T-helper 17 cell (primary cell): ENCODE data around the gene PIPOX. TPM values are rescaled to one million over a fixed set of nuclear protein-coding genes. Genes with fewer than 3 reads are reported as not detected.

Source experiments
- ATAC-seq: fragments of 150-1000 bp; cut with Tn5 transposase; 2 replicates; pipeline ENCODE4 v1.10.0; 2021; ENCODE audit warnings: mild to moderate bottlenecking, moderate library complexity
- DNase-seq, 3 donors: peaks; one replicate each; pipeline versions ENCODE4 v3.0.0 to v3.0.0-alpha.2; 2020 to 2021
- H3K9me3 ChIP-seq: one replicate; pipeline ENCODE4 v1.7.0; 2013; ENCODE audit warnings: low read length, mild to moderate bottlenecking; ENCODE audit not compliant: control insufficient read depth, poor library complexity, severe bottlenecking
- H3K27ac Mint-ChIP-seq: one replicate; pipeline ENCODE4 v1.8.0; 2022; ENCODE audit warnings: mild to moderate bottlenecking, moderate library complexity, mixed read lengths
- H3K27me3 Mint-ChIP-seq: one replicate; pipeline ENCODE4 v1.8.0; 2022; ENCODE audit warnings: mixed read lengths
- H3K36me3 Mint-ChIP-seq: one replicate; pipeline ENCODE4 v1.8.0; 2022; ENCODE audit warnings: low read depth, mixed read lengths
- H3K4me1 Mint-ChIP-seq: one replicate; pipeline ENCODE4 v1.8.0; 2022; ENCODE audit warnings: mild to moderate bottlenecking, mixed read lengths
- H3K4me3 Mint-ChIP-seq: one replicate; pipeline ENCODE4 v1.8.0; 2022; ENCODE audit warnings: mild to moderate bottlenecking, moderate library complexity, mixed read lengths
- total RNA-seq, 4 donors: library from RNA in 2 of 4; stranded (reverse) in 2 of 4; gene quantifications; one replicate each; pipeline ENCODE4 v1.2.3 and lab custom pipeline; 2022 to 2026

PIPOX gene, protein sequence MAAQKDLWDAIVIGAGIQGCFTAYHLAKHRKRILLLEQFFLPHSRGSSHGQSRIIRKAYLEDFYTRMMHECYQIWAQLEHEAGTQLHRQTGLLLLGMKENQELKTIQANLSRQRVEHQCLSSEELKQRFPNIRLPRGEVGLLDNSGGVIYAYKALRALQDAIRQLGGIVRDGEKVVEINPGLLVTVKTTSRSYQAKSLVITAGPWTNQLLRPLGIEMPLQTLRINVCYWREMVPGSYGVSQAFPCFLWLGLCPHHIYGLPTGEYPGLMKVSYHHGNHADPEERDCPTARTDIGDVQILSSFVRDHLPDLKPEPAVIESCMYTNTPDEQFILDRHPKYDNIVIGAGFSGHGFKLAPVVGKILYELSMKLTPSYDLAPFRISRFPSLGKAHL
- total RNA-seq (1 to 10 TPM; 2.2 to 2.5 TPM), total RNA-seq (lab: John Stamatoyannopoulos, UW) (1.3 to 2.0 reads per million in 2 donors)

DNA sequence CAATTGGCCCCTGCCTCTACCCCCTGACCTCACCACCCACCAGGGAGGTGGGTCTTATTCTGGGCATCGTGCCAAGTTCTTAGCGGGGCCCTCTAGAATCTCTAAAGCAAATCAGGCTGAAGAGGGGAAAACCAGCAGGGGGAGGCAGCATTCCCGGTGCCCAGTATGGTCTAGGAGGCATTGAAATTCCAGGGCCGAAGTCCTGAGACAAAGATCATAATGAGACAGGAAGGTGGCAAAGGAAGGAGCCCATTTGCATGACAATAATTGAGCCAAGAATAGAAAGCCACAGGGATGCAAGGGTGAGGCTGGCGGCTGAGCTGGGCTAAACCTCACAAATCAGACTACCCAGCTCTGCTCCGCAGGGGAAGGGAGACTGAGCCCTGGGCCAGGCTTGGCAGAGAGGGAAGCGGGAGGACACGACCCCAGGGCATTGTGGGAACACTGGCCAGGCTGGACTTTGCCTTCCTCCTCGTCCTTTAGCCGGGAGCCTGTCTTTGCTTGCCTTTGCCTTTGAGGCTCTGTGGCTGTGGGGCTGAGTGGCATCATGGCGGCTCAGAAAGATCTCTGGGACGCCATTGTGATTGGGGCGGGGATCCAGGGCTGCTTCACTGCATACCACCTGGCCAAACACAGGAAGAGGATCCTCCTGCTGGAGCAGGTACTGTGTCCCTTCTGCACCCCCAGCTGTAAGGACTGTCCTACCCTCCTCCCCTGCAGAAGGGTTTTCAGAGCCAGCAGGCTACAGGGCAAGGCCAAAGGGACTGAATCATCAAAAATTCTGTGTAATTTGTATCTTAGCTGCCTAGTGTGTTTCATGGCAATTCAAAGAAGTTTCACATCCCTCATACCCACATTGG, at the start of gene PIPOX:
Gene PIPOX, plus strand, starts transcription at position 463 of the 860 bp plus-strand sequence. Its CDS starts 85 bp downstream, at position 548.
- H3K4me1 Mint-ChIP-seq, result peaks cover 6% of the 10 kb centered on the region
- H3K36me3 Mint-ChIP-seq, result no peaks in the 10 kb centered on the region
- no peak within 1 kb of the TSS for H3K4me3 Mint-ChIP-seq
- peaks cover 35% of the 10 kb centered on the region for H3K27me3 Mint-ChIP-seq
- H3K27ac Mint-ChIP-seq, result no peak within 1 kb of the TSS
- DNase-seq (no peak), ATAC-seq (no peak)
- H3K9me3 ChIP-seq, result no peaks in the 10 kb centered on the region

- DNase-seq (no peak), ATAC-seq (no peak)
- H3K9me3 ChIP-seq, result no peaks in the 10 kb centered on the region
- peaks cover 6% of the 10 kb centered on the region for H3K36me3 Mint-ChIP-seq
- peaks cover 33% of the 10 kb centered on the region for H3K27me3 Mint-ChIP-seq
- no peak overlapping the region for H3K27ac Mint-ChIP-seq
- H3K4me3 Mint-ChIP-seq, result no peak overlapping the region
- H3K4me1 Mint-ChIP-seq, result peaks cover 6% of the 10 kb centered on the region
Measured at GRCh38 chr17:28993645-28994426, 49.1 kb upstream of the PIPOX start.

GRCh38 chr17:28996554-28997096, 46.3 kb upstream of the PIPOX start:
- ATAC-seq (no peak), DNase-seq (no peak)
- H3K4me1 Mint-ChIP-seq, result peaks cover 6% of the 10 kb centered on the region

GRCh38 chr17:28997806-28998205, 45.1 kb upstream of the PIPOX start:
- DNase-seq (no peak), ATAC-seq (no peak)
- Mint-ChIP-seq H3K36me3 (peaks cover 9% of the 10 kb centered on the region), H3K27ac (no peak overlapping the region), H3K27me3 (peaks cover 44% of the 10 kb centered on the region), H3K4me1 (peaks cover 6% of the 10 kb centered on the region), H3K4me3 (no peak overlapping the region)
- H3K9me3 ChIP-seq, result no peaks in the 10 kb centered on the region

More at GRCh38 chr17:28996554-28997096, 46.3 kb upstream of the PIPOX start:
- no peaks in the 10 kb centered on the region for H3K9me3 ChIP-seq
- no peak overlapping the region for H3K4me3 Mint-ChIP-seq
- H3K27me3 Mint-ChIP-seq, result peaks cover 42% of the 10 kb centered on the region
- no peak overlapping the region for H3K27ac Mint-ChIP-seq
- H3K36me3 Mint-ChIP-seq, result peaks cover 9% of the 10 kb centered on the region

DNA sequence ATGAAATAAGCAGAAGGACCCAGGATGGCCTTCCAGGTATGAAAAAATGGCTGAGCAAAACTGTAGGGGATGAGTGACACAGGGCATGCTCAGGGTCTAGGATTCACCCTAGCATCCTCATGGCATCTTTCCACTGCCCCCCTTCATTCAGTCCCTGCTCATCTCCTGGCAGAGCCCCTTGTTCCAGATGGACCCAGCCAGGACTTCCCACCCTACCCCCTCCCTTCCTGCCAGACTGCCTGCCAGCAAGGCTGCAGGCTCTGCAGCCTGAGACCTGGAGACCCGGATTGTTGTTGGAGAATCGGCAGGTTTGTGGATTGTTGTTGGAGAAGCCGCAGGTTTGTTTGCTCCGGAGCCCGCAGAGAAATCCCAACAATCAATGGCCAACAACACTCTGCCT, 43.7 kb upstream of the PIPOX start:
- Mint-ChIP-seq H3K36me3 (peaks cover 11% of the 10 kb centered on the region), H3K4me1 (peaks cover 6% of the 10 kb centered on the region), H3K27me3 (peaks cover 51% of the 10 kb centered on the region), H3K27ac (no peak overlapping the region), H3K4me3 (no peak overlapping the region)
- no peak for ATAC-seq
- DNase-seq, result no peak
- H3K9me3 ChIP-seq, result no peaks in the 10 kb centered on the region

DNA sequence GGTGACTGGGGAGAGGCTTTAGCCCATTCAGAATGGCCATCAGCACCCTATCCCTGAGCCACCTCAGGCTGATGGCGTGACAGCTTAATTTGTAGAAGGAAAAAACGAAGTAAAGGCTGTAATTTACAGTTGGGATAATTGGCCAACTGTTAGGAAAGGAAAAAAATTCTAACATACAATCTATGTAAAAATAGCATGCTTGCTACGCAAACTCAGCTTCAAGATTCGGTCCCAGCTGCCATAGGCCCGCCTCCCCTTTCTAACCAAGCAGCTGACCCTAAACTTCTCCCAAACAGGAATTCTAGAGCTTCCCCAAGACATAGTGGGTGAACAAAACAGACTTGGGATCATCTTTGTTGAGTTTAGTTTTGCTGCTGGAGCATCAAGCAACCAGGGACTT, 42.0 kb upstream of the PIPOX start:
- peaks cover 7% of the 10 kb centered on the region for H3K36me3 Mint-ChIP-seq
- ATAC-seq, result no peak
- no peak overlapping the region for H3K4me3 Mint-ChIP-seq
- H3K4me1 Mint-ChIP-seq, result peaks cover 2% of the 10 kb centered on the region
- no peak overlapping the region for H3K27ac Mint-ChIP-seq
- DNase-seq, result no peak
- no peaks in the 10 kb centered on the region for H3K9me3 ChIP-seq
- peaks cover 54% of the 10 kb centered on the region for H3K27me3 Mint-ChIP-seq

- H3K4me3 Mint-ChIP-seq, result no peak overlapping the region
- H3K36me3 Mint-ChIP-seq, result peaks cover 8% of the 10 kb centered on the region
- peaks cover 58% of the 10 kb centered on the region for H3K27me3 Mint-ChIP-seq
- no peak for ATAC-seq
- no peak overlapping the region for H3K27ac Mint-ChIP-seq
- DNase-seq, result no peak
- H3K4me1 Mint-ChIP-seq, result peaks cover 2% of the 10 kb centered on the region
- no peaks in the 10 kb centered on the region for H3K9me3 ChIP-seq
Measured at GRCh38 chr17:29002811-29003210, 40.1 kb upstream of the PIPOX start.

- no peak overlapping the region for H3K27ac Mint-ChIP-seq
- no peaks in the 10 kb centered on the region for H3K9me3 ChIP-seq
- ATAC-seq, result no peak
- no peaks in the 10 kb centered on the region for H3K4me1 Mint-ChIP-seq
- peaks cover 8% of the 10 kb centered on the region for H3K36me3 Mint-ChIP-seq
- peaks cover 58% of the 10 kb centered on the region for H3K27me3 Mint-ChIP-seq
- no peak overlapping the region for H3K4me3 Mint-ChIP-seq
- no peak for DNase-seq
Measured at GRCh38 chr17:29003289-29003688, 39.7 kb upstream of the PIPOX start.

DNA sequence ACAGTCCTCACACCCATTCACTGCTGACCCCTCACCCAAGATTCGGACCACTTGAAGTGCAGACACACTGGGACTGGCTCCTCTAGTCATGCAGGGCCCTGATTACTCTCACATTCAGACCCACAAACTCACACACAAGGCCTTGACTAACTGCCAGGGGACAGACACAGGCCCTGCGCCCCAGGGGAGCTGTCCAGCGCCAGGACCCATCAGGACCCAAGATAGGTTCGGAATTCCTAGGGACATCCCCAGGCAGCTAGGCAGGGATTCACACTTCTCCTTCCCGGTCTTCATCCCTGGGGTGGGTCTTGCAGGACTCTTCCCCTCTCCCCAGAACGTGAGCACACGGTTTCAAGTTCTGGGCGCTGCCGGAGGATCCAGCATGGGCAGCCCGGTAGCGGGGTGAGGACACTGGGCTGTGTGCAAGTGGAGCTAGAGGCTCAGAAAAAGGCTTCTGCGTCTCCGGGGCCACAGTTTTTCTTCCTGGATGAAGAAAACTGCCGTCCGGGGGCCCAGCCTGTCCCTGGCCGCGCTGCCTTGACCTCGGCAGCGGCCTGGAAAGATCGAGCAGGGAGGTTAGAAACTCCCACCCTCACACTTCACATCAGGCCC, 38.8 kb upstream of the PIPOX start:
- H3K4me3 Mint-ChIP-seq, result no peak overlapping the region
- no peak overlapping the region for H3K27ac Mint-ChIP-seq

DNA sequence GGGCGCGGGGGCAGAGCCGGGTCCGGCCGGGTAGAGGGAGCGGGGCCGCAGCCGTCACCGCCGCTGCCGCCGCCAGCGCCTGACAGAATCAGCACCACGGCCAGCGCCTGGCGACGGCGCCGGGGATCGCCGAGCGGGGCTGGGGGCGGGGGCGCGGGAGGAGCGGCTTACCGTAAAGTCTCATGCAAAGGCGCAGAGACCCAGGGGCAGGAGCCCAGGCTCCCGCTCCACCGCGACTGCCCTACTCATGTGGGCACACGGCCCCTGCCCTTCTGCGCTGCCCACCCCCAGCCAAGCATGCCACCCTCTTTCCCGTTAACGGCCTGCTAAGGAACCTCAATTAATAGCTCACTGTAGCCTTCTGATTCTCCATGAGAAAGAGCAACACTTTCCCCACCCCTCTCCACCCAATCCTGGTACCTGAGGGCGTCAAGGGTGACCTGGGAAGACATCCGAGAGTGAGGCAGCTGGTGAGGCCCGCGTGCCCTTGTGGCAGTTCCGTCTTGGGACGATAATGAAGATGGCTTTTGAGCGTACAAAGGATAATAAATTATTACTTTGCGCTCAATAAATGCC, 36.9 kb upstream of the PIPOX start, which contains the start of gene SEZ6:
Gene SEZ6, minus strand, starts transcription at position 98 of the 576 bp plus-strand sequence. CDS start 164 bp downstream, outside the sequence.
- Mint-ChIP-seq H3K4me1 (no peaks in the 10 kb centered on the region), H3K27ac (no peak within 1 kb of the TSS), H3K4me3 (no peak within 1 kb of the TSS), H3K36me3 (peaks cover 9% of the 10 kb centered on the region), H3K27me3 (peaks cover 70% of the 10 kb centered on the region)
- DNase-seq, result peak; percentile 28 to 58 (median 51)
- ATAC-seq, result peak; percentile 81
- H3K9me3 ChIP-seq, result no peaks in the 10 kb centered on the region

More for the DNA sequence above, 38.8 kb upstream of the PIPOX start:
- Mint-ChIP-seq H3K4me1 (no peaks in the 10 kb centered on the region), H3K27me3 (peaks cover 60% of the 10 kb centered on the region), H3K36me3 (peaks cover 7% of the 10 kb centered on the region)
- ATAC-seq, result no peak
- no peaks in the 10 kb centered on the region for H3K9me3 ChIP-seq
- DNase-seq, result no peak

GRCh38 chr17:29007456-29007855, 35.5 kb upstream of the PIPOX start:
- ATAC-seq, result no peak
- Mint-ChIP-seq H3K27me3 (peaks cover 82% of the 10 kb centered on the region), H3K36me3 (peaks cover 9% of the 10 kb centered on the region), H3K4me3 (no peak overlapping the region), H3K27ac (no peak overlapping the region), H3K4me1 (no peaks in the 10 kb centered on the region)
- no peak for DNase-seq
- no peaks in the 10 kb centered on the region for H3K9me3 ChIP-seq

DNA sequence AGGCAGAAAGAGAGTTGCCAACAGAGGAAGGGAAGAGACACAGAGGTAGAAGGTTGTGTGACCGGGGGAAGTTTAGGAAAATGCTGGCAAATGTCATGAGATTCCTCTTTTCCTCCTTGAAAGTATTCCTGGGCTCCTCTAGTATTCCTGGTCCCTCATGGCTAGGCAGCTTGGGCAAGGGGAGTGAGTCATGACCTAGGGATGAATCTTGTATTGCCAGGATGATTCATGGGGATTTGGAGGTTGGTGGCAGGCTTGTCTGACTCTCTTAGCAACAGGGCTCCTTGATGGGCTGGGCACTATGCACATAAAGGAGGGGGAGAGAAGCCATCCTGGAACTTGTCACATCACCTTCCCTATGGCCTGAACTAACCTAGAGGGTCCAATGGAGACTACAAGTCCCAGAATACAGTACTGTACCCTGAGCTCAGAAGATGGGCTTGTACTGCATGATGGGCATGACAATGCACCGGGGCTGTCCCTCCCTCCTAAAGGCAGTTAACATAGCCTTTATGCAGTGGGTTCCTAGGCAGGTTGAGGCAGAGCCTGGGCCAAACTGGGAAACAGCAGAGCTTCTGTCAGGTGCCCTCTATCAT, 35.0 kb upstream of the PIPOX start:
- no peak for ATAC-seq
- peaks cover 80% of the 10 kb centered on the region for H3K27me3 Mint-ChIP-seq
- H3K27ac Mint-ChIP-seq, result no peak overlapping the region

More for the DNA sequence above, 35.0 kb upstream of the PIPOX start:
- DNase-seq, result no peak
- H3K9me3 ChIP-seq, result no peaks in the 10 kb centered on the region
- H3K4me1 Mint-ChIP-seq, result no peaks in the 10 kb centered on the region
- peaks cover 9% of the 10 kb centered on the region for H3K36me3 Mint-ChIP-seq
- H3K4me3 Mint-ChIP-seq, result no peak overlapping the region
